Tongue (tissue), 2 donors: Measurements from ENCODE around the gene STXBP6. TPM values are rescaled to one million over a fixed set of nuclear protein-coding genes. Genes with fewer than 3 reads are reported as not detected.
A peak's percentile ranks its signal among the peaks of the same experiment; 100 is the strongest.
"Not testable (repeated sequence)": the region's sequence is repeated elsewhere in the genome, so short reads cannot be mapped to it uniquely, and the experiment has no call there.

Experiments
- DNase-seq: peaks from one replicate; pipeline ENCODE4 v3.0.0-alpha.2; 2015
- total RNA-seq: library from RNA; depleted of rRNA; stranded (reverse); fragments of >200 nt; gene quantifications from one replicate; pipeline ENCODE4 v1.2.3, GENCODE V29; 2014

STXBP6 gene
- total RNA-seq, 1 donor from 2014 or later = 22.0 TPM

GRCh38 chr14:24954037-24954699, 95.8 kb downstream of the STXBP6 start:
- no peak for DNase-seq

GRCh38 chr14:24952851-24953666, 96.9 kb downstream of the STXBP6 start:
- no peak for DNase-seq

- no peak for DNase-seq
Observed at GRCh38 chr14:24948261-24948847, 101.6 kb downstream of the STXBP6 start.

- no peak for DNase-seq
Observed at GRCh38 chr14:24947131-24947530, 102.8 kb downstream of the STXBP6 start.

DNA sequence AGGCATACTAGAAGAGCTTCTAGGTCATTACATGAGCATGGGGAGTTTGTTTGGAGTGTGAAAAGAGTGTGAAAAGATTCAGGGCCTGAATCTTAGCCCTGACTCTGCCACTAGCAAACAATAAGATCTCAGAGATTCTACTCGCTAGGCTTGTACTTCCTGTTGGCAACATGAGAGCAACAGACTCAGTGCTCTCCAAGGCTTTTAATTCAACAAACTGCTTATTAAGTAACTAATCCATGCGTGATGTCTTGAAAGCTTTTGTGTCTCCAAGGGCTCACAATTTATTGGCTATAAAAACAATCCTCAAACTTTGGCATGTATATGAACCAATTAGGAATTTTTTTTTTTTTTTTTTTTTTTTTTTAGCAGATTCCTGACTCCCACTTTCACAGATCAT, 105.1 kb downstream of the STXBP6 start:
- no peak for DNase-seq

DNA sequence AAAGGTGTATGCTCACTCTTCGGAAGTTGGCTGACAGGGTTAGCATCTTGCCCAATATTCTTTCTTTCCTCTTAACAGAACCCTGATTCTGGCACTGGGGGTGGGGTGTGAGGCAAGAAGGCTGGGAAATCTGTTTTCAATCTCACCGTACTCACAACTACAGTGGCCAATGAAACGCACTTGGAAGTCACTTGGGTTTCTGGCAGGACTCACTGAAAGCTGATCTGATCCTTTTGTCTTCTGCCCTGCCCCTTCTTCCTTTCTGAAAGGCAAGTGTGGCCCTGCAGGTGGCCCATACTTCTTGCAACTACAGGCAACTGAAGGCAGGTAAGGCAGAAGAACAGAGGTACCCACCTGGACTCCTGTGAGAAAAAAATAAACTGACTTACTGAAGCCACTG, 106.9 kb downstream of the STXBP6 start:
- DNase-seq = no peak

DNA sequence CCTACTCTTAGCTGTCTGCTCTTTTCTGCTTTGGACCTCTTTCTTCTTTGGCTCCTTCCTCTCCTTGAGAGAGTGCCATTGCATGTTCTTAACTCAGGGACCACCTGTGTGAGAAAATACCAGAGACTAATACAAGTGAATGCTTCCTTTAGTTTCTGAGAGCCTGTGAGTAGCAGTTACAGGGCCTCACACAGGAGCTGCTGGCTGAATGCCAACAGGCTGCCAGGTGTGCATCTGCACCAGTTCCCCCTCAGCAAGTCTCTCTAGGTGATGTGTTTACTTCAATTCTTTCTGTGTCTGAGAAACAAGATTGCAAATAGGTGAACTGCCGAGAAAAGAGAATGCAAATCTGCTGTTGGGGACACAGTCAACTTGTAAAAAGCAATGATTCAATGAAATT, 108.2 kb downstream of the STXBP6 start:
- peak; percentile 61 for DNase-seq

GRCh38 chr14:24940213-24940783, 109.6 kb downstream of the STXBP6 start:
- DNase-seq = no peak

DNA sequence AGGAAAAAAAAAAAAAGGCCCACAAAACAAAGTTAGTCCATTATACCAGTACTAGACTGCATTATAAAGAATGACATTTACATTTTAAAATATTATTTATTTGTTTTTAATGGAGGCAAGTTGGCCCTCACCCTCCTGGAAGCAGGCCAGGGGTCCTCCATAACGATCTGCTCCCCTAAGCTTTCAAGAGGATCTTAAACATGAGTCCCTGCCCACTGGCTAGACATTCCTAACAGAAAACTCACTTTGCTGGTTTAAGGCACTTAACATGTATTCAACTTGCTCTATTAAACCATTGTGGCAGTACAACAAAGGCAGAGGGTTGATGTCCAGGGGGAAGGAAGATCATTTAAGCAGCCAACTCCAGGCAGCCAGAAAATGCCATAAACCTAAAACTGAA, 111.4 kb downstream of the STXBP6 start:
- no peak for DNase-seq

DNA sequence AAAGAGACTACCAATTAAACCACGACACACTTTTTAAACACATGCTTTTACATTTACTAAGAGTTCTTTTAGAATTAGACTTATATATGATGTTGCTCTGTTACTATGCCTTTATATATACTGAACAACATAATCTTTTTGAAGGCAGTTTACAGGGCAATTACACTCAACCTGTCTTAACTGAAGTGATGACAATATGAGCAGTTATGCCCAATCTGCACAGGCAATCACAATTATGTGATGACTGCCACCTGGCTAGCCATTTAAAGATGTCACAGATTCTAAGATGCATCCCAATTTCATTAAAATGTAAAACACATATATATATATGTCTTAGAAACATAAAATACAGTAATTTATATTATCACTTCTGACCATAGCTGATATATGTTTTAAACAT, 112.6 kb downstream of the STXBP6 start:
- DNase-seq = no peak

DNA sequence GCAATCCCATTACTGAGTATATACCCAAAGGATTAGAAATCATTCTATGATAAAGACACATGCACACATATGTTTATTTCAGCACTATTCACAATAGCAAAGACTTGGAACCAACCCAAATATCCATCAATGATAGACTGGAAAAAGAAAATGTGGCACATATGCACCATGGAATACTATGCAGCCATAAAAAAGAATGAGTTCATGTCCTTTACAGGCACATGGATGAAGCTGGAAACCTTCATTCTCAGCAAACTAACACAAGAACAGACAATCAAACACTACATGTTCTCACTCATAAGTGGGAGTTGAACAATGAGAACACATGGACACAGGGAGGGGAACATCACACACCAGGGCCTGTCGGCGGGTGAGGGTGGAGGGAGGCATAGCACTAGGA, 113.2 kb downstream of the STXBP6 start:
- DNase-seq = not testable (repeated sequence)

DNA sequence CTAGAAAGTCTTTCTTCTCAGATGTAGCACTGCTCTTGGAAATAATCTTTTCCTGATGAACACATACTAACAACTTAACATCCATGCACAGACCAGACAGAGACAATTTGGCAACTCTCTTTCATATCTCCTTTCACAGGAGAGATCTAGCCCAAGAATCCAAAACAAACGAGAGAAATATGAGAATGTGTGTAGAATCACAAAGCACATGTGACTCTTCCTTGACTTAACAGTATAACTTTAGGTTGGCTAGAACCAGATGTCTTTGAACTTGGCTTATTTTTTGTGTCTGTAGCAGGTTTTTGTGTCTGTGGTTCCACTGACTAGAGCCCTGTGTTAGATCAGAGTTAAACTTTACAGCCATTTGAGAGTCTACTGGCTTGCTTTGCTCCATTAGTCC, 114.2 kb downstream of the STXBP6 start:
- DNase-seq = peak; percentile 35

- no peak for DNase-seq
Observed at GRCh38 chr14:24928386-24928900, 121.5 kb downstream of the STXBP6 start.

GRCh38 chr14:24927809-24928208, 122.1 kb downstream of the STXBP6 start:
- DNase-seq = no peak

GRCh38 chr14:24925771-24926374, 124.1 kb downstream of the STXBP6 start:
- peak; percentile 42 for DNase-seq

DNA sequence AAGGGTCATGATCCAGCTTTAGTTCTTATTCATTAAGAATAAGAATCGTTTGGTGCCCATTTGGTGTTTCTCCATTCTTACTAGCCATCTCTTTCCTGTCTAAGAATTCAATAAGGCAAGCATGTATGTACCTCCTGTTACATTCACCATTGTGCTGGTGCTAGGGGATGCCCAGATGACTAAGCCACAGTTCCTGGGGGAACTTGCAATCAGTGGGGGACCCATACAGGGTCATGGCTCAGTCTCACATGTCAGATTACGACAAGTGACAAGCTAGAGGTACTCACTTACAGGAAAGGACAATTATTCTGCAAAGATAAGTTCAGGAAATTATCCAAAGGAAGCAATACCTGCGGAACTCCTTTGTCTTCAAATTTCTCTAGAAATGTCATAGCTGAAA, 125.4 kb downstream of the STXBP6 start:
- no peak for DNase-seq

- no peak for DNase-seq
Observed at GRCh38 chr14:24921903-24922302, 128.0 kb downstream of the STXBP6 start.

DNA sequence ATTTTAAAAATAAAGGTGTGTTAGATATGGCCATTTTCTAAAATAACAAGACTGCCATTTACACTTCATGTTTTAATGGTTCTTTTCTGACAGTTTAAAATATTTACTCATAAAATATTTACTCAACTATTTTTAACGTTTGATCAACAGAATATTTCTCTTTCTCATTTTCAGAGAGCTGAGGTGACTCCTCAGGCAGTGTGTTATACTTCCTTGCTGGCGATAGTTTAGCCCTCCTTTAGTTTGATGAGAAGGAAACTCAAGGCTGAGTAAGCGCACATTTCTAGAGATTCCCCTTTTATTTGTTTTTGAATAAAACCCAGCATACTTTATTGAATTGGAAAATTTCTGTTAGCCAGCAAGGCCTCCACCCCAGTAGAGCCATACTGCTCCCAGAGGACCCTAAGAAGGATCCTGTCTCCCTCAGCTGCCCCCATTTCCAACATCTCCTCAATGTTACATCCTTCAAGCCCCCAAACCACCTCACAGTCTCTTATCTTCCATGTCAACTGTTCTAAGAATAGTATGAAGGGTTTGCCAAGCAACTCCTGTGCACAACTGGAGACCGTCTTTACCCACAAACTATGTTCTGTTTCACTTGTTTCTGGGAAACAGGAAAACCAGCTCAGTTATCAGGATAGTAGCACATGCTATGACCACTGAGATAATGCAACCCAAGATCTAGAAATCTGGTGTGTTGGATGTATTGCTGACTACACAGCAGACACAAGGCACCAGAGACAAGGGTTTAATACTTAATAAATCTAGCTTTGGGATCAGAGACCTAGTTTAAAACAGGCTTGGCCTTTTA, 129.5 kb downstream of the STXBP6 start:
- DNase-seq = no peak

DNA sequence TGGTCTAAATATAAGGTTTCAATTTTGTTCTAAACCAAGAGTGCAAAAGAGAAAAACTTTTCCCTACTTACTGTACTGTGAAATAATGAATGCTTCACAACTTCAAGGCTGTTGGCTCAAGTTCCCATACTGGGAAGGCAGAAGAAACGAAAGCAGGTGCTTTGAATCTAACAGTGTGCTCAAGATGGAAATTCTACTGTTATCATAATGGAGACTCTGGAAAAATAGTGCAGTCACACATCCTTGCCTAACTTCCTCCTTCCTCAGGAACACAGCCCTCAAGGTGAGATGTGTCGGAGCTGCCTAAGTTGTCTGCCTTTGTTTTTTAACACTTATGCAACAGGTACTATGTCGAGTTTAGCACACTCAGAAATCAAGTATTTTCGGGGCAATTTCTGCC, 131.1 kb downstream of the STXBP6 start:
- no peak for DNase-seq

DNA sequence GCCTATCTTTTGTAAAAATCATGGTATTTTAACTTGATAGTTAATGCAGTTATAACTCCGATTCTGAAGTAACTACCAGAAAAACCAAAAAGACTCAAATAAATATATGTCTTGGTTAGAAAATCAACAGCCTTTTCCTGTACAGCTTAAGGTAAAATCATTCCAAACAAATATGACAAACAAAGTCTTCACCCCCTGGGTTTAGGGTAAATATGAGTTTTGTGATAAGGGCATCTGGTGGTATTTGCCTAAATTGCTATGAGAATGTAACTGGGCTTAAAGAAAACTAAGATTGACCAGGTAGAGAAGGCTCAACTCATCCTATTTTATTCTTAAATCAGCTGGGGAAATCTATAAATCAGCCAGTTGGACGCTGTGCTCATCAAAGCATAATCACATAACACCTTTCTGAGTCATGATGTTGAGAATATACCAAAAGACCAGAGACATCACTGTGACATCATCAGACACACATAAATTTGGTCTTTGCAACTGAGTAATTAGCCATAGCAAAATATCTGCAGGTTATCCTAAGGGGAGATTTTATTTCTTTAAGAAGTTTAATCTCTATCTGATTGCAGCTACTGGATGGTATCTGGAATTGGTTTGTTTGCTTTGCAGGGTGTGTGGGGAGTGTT, 133.9 kb downstream of the STXBP6 start:
- no peak for DNase-seq

- DNase-seq = no peak
Observed at GRCh38 chr14:24915403-24915921, 134.5 kb downstream of the STXBP6 start.
